NCI-H2107 (cell line): ENCODE results near the gene SUPT6H.
"Not testable (repeated sequence)": the region's sequence is repeated elsewhere in the genome, so short reads cannot be mapped to it uniquely, and the experiment has no call there.

Source experiments
- DNase-seq: peaks from one replicate; lab custom pipeline; 2025; lab: John Stamatoyannopoulos, UW

The SUPT6H gene

DNA sequence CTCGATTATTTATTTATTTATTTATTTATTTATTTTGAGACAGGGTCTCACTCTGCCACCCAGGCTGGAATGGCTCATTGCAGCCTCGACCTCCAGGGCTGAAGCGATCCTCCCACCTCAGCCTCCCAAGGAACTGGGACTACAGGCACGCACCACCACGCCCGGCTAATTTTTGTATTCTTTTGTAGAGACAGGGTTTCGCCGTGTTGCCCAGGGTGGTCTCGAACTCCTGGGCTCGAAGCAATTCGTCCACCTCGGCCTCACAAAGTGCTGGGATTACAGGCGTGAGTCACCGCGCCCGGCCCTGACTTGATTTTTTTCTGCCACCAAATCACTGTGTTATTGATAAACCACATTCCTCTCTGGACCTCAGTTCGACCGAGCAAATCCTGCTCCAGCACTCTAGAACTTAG is 57.0 kb downstream of the SUPT6H start:
- no peak for DNase-seq

DNA sequence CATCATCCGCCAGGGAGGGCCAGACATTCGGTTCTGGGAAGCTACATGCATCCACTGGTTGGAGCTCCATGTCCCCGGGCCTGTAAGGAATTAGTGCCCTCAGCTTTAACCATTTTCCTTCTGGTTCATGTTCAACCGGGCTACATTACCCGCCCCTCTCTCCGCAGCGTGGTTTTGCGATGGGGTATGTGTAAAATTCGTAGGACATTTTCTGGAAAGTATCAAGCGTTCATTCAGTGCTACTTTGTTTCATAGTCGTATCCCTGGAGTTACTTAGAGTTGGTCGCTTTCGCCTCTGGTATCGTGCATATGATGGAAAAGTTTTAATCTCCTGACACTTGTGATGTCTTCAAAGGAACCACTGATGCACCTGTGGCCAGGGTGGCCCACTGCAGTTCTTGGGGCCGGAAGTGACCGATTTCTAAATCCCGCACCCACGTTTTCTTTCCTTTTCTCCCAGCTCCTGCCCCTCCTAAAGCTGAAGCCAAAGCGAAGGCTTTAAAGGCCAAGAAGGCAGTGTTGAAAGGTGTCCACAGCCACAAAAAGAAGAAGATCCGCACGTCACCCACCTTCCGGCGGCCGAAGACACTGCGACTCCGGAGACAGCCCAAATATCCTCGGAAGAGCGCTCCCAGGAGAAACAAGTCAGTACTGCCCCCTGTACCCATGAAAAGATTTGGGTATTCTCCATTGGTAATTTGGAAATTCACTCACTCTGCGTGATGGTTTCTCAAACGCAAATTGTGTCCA is 58.4 kb downstream of the SUPT6H start:
- DNase-seq = no peak

DNA sequence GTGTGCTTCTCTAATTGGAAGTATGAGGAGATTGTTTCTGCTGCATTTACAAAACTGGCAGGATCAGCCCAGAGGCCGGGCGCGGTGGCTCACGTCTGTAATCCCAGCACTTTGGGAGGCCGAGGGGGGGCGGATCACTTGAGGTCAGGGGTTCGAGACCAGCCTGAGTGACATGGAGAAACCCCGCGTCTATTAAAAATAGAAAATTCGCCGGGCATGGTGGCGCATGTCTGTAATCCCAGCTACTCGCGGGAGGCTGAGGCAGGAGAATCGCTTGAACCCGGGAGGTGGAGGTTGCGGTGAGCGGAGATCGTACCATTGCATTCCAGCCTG is 59.0 kb downstream of the SUPT6H start:
- not testable (repeated sequence) for DNase-seq

DNA sequence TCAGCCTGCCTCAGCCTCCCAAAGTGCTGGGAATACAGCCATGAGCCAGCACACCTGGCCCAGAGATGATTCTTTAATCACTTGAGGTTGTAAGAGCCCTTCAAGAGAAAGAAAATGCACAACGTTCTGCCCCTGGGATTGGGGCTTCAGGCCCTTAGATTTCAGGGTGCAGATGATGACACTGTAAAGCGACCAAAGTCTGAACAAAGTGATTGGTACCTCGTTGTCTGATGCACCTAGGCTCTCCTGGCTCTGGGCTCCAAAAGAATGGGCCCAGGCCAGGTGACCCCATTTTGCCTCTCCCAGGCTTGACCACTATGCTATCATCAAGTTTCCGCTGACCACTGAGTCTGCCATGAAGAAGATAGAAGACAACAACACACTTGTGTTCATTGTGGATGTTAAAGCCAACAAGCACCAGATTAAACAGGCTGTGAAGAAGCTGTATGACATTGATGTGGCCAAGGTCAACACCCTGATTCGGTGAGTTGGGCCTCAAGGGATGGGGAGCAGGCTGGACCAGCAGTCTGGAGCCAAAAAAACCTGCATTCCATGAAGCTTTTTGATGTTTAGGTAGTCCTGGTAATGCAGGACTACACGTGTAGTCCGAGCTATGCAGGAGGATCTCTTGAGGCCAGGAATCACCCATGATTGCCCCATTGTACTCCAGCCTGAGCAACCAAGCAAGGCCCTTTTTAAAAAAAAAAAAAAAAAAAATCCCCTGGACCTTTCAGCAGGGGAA is 60.6 kb downstream of the SUPT6H start:
- DNase-seq = no peak

GRCh38 chr17:28723159-28723835 is 61.3 kb downstream of the SUPT6H start:
- DNase-seq = no peak

DNA sequence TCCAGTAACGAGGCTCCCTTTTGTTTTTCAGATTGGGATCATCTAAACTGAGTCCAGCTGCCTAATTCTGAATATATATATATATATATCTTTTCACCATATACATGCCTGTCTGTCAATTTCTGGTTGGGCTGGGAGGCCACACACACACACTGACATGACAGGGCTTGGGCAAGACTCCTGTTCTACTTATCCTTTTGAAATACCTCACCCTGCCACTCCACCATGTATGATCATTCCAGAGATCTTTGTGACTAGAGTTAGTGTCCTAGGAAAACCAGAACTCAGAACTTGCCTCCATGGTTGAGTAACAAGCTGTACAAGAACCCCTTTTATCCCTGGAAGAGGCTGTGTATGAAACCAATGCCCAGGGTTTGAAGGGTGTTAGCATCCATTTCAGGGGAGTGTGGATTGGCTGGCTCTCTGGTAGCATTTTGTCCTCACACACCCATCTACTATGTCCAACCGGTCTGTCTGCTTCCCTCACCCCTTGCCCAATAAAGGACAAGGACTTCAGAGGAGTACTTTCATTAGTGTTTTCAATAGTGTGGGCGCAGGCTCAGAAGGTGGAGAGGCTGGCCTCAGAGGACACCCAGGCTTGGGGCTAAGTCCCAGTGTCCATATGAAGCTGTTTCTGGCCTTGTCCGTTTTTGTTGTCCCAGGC is 62.0 kb downstream of the SUPT6H start:
- DNase-seq = not testable (repeated sequence)

DNA sequence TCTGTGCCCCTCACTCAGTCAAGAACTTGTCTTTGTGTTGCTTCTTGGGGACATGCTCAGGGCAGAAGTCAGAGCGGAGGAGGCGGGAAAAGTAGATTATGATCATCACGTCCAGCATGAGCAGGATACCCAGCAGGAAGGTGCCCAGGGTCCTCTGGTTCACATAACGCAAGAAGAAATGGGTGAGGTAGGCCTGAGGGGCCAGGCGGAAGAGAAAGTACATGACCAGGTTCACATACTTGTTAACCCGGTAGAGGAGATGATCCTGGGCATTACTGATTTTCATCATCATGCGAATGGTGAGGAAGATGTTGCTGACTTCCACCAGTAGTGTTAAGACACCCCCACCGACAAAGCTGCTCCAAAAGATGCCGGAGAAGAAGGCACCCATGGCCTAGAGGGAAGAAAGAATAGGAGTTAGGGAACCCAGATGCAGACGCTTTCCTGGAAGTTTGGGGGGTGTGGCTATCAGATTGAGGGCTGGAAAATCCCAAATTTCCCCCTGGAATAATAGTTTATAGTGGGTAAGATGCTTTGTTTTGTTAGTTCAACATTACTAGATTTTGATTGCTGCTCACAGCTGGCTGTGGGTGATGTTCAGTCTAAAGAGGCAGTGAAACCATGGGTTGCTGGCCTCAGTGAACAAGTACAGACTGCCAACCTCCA is 62.6 kb downstream of the SUPT6H start:
- DNase-seq = no peak

GRCh38 chr17:28725166-28725659 is 63.2 kb downstream of the SUPT6H start:
- no peak for DNase-seq

- peak; percentile 71 for DNase-seq
Measured at GRCh38 chr17:28725660-28726225, 63.7 kb downstream of the SUPT6H start.

DNA sequence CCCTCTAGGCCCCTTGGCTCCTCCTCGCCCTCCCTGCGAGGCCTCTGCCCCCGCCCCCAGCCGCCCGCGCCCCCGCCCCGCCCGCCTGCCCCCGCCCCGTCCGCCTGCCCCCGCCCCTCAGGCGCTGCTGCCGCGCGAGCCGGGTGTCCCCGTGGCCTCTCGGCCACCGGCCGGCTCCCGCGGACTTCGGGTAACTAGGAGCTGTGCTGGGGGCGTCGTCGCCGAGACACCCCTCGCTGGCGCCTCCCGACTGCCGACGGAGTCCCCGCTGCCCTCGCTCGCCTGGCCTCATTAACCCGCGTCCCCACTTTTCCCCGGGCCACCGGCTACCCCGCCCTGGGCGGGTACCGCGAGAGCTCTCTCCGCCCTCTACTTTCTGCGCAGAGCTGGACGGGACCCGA is 64.2 kb downstream of the SUPT6H start, which contains the start of gene TLCD1:
TLCD1 (minus strand) TSS at position 8 of the 401 bp plus-strand sequence. CDS start 136 bp downstream, outside the sequence.
- DNase-seq = peak; percentile 35

- peak; percentile 87 for DNase-seq
Measured at GRCh38 chr17:28726627-28727491, 64.9 kb downstream of the SUPT6H start.

- DNase-seq = peak; percentile 77
Measured at GRCh38 chr17:28728364-28729200, 66.6 kb downstream of the SUPT6H start, which contains the start of gene NEK8. NEK8 (plus strand) TSS chr17:28728788; CDS start chr17:28728814, 26 bp downstream.

- DNase-seq = no peak
Measured at GRCh38 chr17:28729950-28730330, 67.9 kb downstream of the SUPT6H start.

- no peak for DNase-seq
Measured at GRCh38 chr17:28733346-28733745, 71.3 kb downstream of the SUPT6H start.

GRCh38 chr17:28734712-28735241 is 72.8 kb downstream of the SUPT6H start:
- DNase-seq = no peak

- no peak for DNase-seq
Measured at GRCh38 chr17:28735242-28735722, 73.3 kb downstream of the SUPT6H start.

GRCh38 chr17:28735913-28736769 is 74.1 kb downstream of the SUPT6H start:
- not testable (repeated sequence) for DNase-seq

DNA sequence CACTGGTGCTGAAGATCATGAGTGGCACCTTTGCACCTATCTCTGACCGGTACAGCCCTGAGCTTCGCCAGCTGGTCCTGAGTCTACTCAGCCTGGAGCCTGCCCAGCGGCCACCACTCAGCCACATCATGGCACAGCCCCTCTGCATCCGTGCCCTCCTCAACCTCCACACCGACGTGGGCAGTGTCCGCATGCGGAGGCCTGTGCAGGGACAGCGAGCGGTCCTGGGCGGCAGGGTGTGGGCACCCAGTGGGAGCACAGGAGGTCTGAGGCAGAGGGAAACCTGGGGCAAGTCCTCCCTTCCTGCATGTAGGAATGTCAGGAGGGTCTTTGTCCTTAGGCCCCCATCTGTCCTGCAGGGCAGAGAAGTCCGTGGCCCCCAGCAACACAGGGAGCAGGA is 75.3 kb downstream of the SUPT6H start:
- DNase-seq = no peak
